Head of caudate nucleus (tissue), 42 donors: ENCODE results near the gene DTYMK.
A peak's percentile ranks its signal among the peaks of the same experiment; 100 is the strongest.
"Not testable (repeated sequence)": the region's sequence is repeated elsewhere in the genome, so short reads cannot be mapped to it uniquely, and the experiment has no call there.

Experiments
- DNase-seq, 42 donors: peaks; one replicate each; pipeline versions ENCODE4 v3.0.0 to v3.0.0-alpha.2; 2020 to 2021; ENCODE audit warnings: mixed read lengths in 7 of 42
- intact Hi-C: fragments of 100-400 bp; cut with DNase I; formaldehyde crosslinking; loops from one replicate; pipeline ENCODE4 v1.15.0; 2022

Gene DTYMK

GRCh38 chr2:241673797-241674725 is 12.6 kb downstream of the DTYMK start:
- DNase-seq: peak in 18 of 42 donors; percentile 5 to 51 (median 24)
- intact Hi-C loops: no loop called here

- intact Hi-C loops: no loop called here
- DNase-seq: no peak
Measured at GRCh38 chr2:241673189-241673663, 13.4 kb downstream of the DTYMK start.

GRCh38 chr2:241672243-241673188 is 14.1 kb downstream of the DTYMK start:
- intact Hi-C loops: no loop called here
- no peak for DNase-seq

- intact Hi-C loops: no loop called here
- DNase-seq: no peak
Measured at GRCh38 chr2:241671457-241672240, 15.0 kb downstream of the DTYMK start.

GRCh38 chr2:241670333-241671110 is 16.1 kb downstream of the DTYMK start:
- DNase-seq: no peak
- intact Hi-C loops: no loop called here

- intact Hi-C loops: no loop called here
- DNase-seq: no peak
Measured at GRCh38 chr2:241668839-241669238, 17.8 kb downstream of the DTYMK start.

- no peak for DNase-seq
Measured at GRCh38 chr2:241668354-241668753, 18.3 kb downstream of the DTYMK start.

GRCh38 chr2:241666627-241667400 is 19.8 kb downstream of the DTYMK start:
- intact Hi-C loops: no loop called here
- DNase-seq: peak in 8 of 42 donors; percentile 18 to 54 (median 32)

More at GRCh38 chr2:241668354-241668753, 18.3 kb downstream of the DTYMK start:
- intact Hi-C loops: no loop called here

- intact Hi-C loops: no loop called here
Measured at GRCh38 chr2:241665731-241666440, 20.7 kb downstream of the DTYMK start.

GRCh38 chr2:241662731-241663130 is 23.9 kb downstream of the DTYMK start:
- intact Hi-C loops, DNase-seq: not testable (repeated sequence)

More at GRCh38 chr2:241665731-241666440, 20.7 kb downstream of the DTYMK start:
- peak in 40 of 42 donors; percentile 19 to 84 (median 50) for DNase-seq

GRCh38 chr2:241660593-241661213 is 25.9 kb downstream of the DTYMK start:
- intact Hi-C loops: no loop called here
- DNase-seq: no peak

- intact Hi-C loops: no loop called here
- DNase-seq: peak; percentile 37 to 90 (median 76)
Measured at GRCh38 chr2:241659150-241659739, 27.4 kb downstream of the DTYMK start.

GRCh38 chr2:241658296-241658695 is 28.3 kb downstream of the DTYMK start:
- no peak for DNase-seq
- intact Hi-C loops: no loop called here

- DNase-seq: no peak
- intact Hi-C loops: no loop called here
Measured at GRCh38 chr2:241657786-241658254, 28.8 kb downstream of the DTYMK start.

- no peak for DNase-seq
- intact Hi-C loops: no loop called here
Measured at GRCh38 chr2:241656190-241656741, 30.3 kb downstream of the DTYMK start.
